Measurements from ENCODE around the gene XKR7.

XKR7 gene

DNA sequence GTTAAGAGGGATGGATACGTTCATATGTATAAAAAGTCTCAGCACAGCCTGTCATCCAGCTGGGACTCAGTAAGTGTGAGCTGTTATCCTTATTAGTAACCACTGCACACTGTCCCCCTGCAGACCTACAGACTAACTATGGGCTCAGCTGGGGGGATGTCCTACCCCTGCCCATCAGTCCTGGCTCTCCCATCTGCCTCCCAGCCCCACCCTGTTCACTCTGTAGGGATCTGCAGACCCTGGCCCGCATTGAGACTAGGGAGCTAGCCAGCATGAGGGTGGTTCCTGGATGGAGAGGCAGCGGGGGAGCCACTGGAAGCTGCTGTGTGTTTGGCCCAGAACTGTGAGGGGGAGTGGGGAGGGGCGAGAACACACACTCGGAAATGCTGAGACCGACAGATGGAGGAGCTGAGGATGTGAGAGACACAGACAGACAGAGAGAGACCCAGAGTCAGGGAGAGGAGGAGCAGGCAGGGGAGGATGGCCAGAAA lies 17.1 kb downstream of the XKR7 start:
- no peak for DNase-seq

DNA sequence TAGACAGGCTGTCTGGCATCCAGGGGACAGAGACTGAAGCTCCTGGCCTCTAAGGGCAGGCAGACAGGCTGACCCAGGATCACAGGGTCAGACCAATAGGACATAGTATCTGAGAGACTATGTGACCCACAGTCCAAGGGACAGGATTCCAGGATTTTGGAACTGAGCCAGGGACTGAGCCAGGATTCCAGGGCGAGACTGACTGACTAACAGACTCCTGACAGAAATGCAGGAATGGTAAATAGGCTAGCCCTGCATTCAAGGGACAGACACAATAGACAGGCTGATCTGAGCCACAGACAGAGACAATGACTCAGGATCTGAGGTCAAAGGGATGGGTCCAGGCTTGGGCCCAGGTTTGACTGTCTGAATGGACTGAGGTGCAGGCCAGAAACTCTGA lies 19.8 kb downstream of the XKR7 start:
- no peak for DNase-seq

DNA sequence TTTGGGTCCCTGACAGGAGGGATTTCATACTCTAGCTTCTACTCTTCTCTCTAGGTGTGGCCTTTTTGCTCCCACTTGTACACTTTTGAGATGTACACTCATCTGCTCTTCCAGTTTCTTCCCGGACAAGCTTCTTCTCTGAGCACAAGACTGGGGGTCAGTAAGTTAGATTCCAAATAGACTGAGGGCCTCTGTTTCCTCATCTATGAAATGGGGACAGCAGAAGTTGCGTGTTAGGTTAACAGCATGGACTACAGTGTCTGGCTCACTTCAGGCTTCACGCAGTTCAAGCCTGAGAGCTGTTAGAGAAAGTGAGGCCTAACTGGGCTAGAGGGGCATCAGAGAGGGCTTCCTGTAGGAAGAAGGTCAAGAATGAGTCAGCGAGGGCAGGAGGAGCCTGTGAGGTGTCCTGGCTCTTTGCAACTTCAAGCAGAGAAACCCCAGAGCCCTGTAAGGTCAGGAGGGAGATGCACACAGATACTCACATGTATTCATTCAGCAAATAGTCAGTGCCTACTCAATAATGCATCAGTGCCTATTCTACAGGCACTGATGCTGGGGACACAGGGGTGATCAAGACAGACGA lies 20.6 kb downstream of the XKR7 start:
- no peak for DNase-seq

DNA sequence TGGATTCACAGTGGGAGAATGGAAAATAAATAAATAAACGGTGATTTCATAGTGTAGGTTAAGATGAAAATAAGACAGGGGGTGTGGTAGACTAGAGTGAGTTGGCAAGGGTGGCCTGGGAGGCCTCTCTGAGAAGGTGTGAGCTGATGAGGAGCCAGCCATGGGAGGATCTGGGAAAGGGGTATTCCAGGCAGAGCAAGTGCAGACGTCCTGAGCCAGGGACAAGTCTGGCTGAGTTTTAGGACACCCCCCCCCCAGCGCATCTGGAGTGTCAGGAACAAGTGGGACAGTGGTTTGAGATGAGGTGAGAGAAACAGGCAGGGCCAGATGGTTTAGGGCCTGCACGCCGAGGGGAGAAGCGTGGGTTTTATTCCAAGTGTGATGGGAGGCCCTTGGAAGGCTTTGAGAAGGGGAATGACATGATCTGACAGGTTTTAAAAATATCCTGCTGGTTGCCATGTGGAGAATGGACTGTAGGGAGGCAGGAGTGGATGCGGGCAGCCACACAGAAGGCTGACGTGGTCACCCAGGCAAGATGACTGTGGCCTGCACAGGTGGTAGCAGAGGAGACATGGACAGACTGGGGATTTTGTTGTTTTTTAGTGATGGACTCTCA lies 21.2 kb downstream of the XKR7 start:
- DNase-seq: no peak

DNA sequence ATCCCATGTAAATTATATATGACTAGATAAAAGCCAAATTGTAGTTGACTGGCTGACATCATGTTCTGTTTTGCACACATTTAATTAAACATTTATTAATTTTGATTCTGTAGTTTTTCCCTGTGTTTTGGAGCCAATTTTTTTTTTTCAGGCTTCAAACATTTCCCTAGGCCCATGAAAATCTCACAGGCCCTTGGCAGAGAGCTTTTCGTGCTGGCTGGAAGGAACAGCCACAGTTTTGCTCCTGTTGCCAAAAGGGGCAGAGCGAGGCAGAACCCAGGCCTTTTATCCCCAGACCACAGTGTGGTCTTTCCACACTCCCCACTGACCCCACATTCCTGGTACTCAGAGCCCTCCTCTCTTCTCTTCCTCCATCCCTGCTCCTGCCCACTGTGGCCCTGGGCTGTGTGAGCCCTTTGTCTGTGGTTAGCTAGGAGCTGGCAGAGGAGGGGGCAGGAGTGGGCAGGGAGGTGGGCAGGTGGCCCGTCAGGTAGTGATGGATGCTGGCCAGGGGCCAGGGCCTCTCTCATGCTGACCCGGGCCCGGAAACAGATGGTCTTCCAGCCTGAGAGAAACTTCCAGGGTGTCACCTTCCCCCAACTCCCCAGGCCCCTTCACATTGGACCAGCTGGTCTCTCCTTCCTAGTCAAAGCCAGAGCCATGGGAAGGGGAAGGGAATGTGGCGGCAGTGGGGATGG lies 22.8 kb downstream of the XKR7 start:
- DNase-seq: no peak

DNA sequence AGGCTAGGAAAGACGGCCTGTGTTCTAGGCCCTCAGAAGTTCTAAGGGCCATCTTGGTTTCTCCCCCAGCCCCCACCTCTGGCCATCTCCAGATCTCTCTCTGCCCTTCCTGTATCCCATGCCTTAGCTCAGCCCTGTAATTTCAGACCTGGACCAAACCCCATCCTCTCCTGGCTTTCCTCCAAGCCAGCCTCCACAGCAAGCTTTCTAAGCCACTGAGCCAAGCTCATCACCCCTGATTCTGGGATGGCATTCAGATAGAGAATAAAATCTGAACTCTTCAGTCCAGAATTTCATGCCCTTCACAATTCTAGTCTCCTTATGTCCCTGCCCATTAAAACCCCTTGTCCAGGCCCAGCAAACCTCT lies 23.4 kb downstream of the XKR7 start:
- DNase-seq: no peak

DNA sequence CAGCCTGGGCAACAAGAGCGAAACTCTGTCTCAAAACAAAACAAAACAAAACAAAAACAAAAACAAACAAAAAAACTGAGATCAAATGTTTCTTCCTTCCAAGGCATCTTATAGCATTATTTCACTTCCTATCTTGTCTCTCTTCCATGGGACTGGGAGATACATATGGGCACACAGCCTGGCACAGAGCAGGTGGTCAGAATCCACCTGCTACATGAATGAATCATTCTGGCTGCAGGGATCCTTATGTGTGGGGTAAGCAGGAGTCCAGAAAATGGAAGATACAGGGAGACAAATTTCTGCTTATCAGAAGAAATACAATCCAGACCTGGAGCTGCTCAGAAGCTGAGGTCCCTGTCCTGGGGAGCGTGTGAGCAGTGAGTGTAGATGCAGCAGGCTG lies 24.1 kb downstream of the XKR7 start:
- DNase-seq: no peak

DNA sequence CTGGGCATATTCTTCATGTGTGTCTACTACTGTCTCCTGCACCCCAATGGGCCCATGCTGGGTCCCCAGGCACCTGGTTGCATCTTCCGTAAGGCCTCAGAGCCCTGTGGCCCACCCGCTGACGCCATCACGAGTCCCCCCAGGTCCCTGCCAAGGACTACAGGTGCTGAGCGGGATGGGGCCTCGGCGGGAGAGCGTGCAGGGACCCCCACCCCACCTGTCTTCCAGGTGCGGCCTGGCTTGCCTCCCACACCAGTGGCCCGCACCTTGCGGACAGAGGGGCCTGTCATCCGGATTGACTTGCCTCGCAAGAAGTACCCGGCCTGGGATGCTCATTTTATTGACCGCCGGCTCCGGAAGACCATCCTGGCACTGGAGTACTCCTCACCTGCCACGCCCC lies 29.0 kb downstream of the XKR7 start:
- no peak for DNase-seq

DNA sequence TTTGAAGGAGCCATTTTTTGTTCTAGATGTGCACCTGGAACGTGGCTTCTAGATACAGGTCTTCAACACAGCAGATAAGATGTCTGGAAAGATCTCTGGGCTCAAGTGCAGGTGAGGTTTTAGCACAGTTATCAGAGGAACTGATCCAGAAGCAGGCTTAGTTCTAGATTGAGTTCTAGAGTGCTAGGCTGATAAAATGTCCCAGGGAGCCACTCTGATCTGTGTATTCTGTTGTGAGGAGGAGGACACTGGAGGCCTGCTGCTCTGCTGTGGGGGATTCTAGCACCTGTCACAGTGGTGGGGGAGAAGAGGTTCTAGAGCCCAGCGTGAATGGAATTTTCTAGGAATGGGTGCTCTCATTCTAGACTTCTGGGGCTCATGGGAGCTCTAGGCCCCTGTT lies 30.3 kb downstream of the XKR7 start:
- DNase-seq: no peak

DNA sequence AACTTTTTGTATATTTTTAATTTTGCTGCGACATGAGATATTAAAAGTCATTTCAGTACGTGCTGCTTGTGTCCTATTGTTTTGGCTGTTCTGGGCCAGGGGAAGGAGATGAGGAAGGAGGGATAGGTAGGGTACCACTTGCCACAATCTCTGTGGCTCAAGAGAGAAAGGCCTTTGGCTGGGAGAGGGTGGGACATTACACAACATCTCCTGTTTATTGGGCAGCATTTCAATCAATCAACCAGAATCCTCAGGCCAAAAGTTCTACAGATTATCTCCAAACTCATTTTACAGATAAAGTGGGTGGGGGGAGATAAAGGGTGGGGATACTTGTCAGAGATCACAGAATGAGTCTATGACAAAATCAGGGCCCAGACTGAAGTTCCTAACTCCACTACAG lies 35.4 kb downstream of the XKR7 start:
- no peak for DNase-seq

DNA sequence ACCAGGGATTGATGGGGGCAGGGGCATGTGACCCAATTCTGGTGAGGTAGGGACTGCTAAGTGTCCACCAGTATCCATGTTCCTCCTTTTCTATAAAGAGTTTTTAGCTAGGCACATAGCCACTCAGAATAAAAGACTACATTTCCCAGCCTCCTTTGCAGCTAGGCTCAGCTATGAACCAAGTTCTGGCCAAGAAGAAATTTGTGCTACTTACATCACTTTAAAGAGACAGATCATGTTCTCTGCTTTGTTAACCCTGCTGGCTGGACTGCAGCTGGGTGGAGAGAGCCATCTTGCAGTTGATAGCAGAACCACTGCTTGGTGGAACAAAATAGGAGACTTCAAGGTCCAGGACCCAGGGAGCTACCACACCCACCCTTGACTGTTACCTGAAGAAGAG lies 37.0 kb downstream of the XKR7 start:
- no peak for DNase-seq

DNA sequence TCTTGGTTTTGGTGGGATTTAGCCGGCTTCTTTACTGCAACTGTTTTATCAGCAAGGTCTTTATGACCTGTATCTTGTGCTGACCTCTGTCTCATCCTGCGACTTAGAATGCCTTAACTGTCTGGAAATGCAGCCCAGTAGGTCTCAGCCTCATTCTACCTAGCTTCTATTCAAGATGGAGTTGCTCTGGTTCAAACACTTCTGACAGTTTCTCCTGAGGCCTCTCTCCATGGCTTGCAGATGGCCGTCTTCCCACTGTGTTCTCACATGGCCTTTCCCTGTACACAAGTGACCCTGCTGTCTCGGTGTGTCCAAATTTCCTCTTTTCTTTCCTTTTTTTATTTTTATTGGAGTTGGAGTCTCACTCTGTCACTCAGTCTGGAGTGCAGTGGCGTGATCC lies 38.1 kb downstream of the XKR7 start:
- DNase-seq: no peak

DNA sequence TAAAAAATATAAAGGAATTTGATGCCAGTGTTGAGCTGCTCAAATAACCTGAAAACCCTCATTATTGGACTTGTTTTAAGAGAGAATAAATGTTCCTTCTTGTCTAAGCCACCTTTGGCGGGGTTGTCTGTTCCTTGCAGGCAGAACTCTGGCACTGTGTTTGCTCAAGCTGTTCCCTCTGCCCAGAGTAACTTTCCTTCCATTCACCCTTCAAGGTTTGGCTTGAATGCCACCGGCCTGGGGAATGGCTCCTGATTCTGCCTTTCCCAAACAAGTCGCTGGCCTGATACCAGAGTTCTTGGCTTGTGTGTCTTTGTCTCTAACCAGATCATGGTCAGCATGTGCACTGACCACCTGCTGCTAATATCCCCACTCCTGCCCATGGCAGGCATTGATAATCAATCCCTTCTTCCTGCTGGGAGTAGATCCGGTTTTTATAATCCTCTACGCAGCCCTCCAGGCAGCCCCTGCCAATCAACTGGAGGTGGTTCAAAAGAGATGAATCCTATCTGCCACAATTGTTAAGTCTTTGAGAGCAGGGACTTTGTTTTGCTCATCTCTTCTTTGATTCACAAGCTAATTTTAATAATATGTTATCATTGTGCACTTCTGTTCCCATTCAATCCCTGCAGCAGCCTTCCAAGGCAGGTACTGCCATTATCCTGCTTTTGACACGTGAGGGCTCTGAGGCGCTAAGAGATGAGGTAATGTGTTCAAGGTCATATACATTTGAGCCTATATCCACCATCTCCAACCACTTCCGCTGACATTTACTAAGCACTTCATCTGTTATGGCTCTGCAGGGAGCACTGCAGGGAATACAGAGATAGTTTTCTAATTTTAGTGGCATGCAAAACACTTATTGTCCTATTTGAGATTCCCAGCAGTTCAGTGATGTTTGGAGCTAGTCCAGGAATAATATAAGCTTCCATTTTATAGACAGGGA lies 39.2 kb downstream of the XKR7 start:
- no peak for DNase-seq

DNA sequence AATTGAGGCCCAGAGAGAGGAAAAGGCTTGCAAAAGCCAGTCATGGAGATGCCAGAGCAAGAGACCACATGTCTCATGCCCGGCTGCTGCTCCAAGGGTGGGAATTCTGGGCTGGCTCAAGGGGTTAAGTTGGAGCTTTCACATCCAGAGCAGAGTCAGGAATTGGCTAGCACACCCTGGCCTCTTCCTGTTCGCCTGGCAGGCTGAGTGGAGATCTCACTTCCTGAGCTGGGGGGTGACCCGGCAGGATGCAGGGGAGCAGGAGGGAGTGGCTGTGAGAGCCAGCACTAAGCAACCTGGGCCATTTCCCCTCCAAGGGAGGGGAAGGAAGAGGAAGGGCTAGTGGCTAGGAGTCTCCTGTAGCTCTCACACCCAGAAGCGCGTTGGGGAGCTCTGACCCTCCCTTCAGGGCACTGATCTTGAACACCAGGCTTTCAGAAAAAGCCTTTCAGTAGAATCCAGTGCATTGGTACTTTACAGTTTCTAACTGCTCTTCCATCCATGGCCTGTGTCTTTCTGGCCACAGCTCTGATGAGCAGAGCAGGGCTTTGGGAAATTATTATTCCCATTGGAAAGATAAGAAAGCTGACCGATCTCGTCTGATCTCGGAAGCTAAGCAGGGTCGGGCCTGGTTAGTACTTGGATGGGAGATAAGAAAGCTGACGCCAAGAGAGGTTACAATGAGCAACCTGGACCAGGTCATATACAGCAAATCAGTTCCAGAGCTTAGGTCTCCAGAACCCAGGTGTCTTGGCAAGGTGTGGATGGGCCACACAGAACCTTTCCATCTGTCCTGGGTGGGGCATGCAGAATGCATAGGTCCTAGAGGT lies 40.1 kb downstream of the XKR7 start:
- DNase-seq: no peak

DNA sequence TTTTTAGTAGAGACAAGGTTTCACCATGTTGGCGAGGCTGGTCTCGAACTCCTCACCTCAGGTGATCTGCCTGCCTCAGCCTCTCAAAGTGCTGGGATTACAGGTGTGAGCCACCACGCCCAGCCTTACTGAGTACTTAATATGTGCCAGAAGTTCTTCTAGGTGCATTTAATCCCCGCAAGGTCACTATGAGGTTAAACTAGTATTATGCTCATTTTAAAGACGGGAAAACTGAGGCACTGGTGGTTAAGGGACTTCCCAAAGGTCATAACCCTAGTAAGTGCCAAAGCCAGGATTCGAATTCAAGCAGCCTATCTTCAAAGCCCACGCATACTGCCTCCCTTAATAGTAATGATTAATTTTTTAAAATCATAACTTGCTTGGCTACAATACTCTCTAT lies 41.6 kb downstream of the XKR7 start:
- no peak for DNase-seq

DNA sequence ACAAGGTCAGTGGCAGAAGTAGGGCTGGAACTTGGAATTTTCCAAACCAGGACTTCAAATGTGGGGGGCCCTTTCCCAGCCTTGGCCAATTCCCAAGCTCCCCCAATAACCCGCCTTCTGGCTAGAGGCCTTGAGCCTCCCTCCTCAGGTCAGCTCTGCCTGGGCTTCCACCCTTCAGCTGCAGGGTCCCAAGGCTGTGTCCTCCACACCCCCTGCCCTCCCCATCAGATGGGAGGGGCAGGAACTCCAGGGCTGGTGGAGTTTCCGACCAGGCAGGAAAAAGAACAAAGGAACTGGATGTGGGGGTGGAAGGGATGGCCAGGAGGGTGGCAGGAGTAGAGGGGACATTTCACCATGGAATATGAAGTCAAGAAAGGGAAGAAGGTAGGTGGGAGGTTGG lies 42.1 kb downstream of the XKR7 start, which contains the start of gene CCM2L:
CCM2L (plus strand) TSS at position 338 of the 400 bp plus-strand sequence; CDS start at position 355, 17 bp downstream.
- DNase-seq: no peak

DNA sequence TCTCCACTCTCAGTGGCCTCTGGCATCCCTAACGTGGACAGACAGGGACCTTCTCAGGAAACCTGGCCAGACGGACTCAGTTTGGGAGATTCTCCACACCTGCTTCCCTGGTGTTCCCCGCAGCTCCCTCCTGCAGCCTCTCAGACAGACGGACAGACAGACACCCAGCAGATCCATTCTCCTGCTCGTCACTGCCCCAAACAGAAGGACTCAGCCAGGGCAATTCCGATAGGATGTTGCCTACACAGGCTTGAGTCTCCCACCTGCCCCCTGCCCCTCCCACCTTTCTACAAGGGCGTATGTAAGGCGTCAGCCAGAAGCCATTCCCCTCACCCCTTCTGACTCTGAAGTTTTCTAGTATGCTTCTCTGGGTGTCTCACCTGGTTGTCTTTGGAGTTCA lies 42.7 kb downstream of the XKR7 start:
- no peak for DNase-seq

DNA sequence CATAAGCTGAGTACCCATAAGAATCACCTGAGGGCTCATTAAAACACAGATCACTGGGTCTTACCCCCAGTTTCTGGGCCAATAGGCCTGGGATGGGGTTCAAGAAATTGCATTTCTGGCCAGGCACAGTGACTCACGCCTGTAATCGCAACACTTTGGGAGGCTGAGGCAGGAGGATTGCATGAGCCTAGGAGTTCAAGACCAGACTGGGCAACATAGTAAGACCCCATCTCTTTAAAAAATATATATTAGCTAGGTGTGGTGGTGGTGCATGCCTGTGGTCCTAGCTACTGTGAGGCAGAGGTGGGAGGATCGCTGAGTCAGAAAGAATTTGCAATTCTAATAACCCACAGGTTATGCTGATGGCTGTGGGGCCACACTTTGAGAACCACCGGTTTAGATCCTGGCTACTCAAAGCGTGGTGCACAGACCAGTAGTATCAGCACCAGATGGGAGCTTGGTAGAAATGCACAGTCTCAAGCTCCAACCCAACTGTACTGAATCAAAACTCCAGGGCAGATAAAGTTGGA lies 44.3 kb downstream of the XKR7 start:
- DNase-seq: no peak

DNA sequence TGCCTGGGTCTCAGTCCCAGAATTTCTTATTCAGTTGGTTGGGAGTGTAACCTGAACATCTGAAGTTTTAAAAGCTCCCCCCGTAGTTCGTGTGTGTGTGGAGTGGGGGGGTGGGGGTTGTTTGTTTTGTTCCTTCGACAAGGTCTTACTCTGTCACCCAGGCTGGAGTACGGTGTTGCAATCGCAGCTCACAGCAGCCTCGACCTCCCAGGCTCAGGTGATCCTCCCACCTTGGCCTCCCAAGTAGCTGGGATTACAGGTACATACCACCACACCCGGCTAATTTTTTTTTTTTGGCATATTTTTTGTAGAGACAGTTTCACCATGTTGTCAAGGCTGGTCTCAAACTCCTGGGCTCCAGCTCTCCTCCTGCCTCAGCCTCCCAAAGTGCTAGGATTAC lies 45.4 kb downstream of the XKR7 start:
- DNase-seq: no peak

DNA sequence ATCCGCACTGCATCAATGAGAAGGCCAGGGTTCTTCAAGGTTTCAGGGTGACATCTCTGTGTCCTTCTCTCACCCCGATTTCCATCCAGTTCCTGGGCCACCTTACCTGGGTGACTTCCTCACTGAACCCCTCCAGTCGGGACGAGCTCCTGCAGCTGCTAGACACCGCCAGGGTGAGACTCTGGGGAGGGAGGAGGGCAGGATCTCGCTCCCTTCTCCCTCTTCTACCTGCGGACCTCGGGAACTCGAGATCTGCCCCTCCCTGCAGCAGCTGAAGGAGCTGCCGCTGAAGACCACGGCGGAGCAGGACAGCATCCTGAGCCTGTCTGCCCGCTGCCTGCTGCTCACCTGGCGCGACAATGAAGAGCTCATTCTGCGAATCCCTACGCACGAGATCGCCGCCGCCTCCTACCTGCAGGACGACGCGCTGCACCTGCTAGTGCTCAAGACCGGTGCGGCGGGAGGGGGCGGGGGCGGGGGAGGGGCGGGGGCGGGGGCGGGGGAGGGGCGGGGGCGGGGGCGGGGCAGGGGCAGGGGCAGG lies 49.8 kb downstream of the XKR7 start:
- DNase-seq: no peak

DNA sequence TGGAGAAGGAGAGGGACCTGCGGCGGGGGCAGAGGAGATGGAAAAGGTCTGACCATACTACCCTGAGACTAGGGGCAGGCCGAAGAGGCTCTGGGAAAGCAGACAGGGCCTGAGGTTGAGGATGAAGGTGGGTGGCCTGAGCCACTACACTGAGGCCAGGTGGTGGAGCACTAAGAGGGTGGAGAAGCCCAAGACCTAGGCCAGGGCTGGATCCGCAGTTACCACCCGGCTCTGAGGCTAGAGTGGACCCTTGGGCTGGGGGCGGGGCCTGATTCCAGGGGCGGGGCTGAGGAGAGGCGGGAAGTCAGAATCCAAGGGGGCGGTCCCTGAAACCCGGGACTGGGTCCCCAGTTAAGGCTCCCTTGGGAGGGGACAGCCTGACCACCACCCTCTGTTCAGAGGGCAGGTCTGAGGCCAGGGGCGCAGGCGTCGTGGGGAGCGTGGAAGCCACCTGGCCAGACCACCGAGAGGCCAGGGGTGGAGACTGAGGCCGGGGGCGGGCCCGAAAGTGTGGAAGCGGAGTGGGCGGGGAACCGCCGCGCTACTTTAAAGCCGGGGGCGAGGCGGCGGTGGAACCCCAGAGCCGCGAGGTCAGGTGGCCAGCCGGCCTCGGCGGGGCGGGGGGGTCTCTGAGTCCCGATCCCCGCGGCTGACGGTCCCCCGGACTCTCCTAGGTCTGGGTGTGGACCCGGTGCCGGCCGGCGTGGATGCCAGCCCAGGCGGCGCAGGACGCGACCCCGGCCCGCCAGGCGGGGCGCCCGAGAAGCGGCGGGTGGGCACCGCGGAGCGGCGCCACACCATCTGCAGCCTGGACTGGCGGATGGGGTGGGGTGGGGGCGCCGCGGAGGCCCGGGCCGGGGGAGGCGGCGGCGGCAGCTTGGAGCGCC lies 50.6 kb downstream of the XKR7 start:
- no peak for DNase-seq
